DMS153 (cell line): Measurements from ENCODE around the gene PTPN18.
"Not testable (repeated sequence)": the region's sequence is repeated elsewhere in the genome, so short reads cannot be mapped to it uniquely, and the experiment has no call there.

Experiments used
- DNase-seq: peaks from one replicate; lab custom pipeline; 2025; lab: John Stamatoyannopoulos, UW

Gene PTPN18

DNA sequence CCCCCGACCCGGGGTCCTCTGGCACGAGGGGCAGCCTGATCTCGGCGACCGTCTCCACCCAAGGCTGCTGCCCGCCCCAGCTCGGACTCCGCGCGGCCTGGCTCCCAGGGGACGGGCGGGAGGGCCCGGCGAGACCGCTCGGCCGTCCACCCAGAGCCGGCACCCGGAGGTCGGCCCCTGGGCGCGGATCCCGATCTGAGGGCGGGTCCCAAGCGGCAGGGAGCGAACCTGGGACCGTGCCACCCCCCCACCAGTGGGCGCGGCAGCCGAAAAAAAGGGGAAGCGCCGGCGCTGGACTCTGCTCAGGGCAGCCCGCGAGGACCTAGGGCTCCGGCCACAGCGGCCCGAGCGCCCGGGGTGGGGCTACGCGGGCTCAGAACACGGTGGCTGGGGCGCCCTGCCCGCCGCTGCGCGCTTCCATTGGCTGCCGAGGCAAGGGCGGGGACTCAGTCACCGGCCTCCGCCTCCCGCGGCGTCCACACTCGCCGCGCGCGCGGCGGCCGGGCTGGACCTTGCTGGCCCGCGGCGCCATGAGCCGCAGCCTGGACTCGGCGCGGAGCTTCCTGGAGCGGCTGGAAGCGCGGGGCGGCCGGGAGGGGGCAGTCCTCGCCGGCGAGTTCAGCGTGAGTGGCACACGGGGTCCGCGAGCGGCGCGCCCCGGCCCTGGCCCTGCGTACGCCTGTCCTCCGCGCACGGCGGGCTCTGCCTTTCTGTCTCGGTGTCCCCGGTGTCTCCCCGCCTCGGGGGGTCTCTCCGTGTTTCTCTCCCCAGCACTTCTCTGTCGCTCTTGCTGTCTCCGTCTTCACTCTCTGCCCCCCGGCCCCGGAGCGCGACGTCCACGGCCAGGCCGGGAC lies at the start of gene PTPN18:
PTPN18 (plus strand) TSS at position 479 of the 854 bp plus-strand sequence; CDS start at position 531, 52 bp downstream.
- peak; percentile 72 for DNase-seq

DNA sequence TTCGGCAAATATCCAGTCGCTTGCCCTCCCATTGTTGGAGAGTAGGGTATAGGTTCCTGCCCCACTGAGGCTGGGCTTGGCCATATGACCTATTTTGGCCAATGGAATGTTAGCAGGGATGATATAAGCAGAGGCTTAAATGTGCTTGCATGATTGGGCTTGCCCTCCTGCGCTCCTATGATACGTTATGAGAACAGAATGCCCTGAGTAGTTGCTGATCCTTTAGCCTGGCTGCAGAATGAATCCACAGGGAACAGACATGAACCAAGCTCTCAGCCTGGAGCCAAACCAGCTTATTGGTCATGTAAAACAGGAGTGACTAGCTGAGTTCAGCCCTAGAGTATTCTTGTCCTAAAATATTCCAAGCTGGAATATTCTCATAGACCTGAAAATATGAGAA lies 48.0 kb upstream of the PTPN18 start:
- DNase-seq, result no peak

DNA sequence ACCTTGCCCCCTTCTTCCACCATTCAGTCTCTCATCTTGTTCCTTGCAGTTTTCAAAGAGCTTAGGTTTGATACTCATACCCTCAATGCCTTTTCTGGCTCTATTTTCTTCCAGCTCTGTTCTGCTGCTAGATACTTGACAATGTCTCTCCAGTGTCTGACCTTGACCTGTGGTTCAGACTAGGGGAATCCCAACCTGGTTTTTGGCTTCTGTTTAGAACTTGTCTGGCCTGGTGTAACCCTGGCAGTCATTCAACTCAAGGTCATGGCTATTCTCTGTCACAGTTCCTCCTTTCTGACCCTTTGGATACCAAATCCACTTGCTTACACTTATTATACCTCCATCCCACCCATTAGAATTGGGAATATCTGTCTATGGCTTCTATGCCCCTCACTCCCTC lies 45.0 kb upstream of the PTPN18 start:
- DNase-seq, result no peak

DNA sequence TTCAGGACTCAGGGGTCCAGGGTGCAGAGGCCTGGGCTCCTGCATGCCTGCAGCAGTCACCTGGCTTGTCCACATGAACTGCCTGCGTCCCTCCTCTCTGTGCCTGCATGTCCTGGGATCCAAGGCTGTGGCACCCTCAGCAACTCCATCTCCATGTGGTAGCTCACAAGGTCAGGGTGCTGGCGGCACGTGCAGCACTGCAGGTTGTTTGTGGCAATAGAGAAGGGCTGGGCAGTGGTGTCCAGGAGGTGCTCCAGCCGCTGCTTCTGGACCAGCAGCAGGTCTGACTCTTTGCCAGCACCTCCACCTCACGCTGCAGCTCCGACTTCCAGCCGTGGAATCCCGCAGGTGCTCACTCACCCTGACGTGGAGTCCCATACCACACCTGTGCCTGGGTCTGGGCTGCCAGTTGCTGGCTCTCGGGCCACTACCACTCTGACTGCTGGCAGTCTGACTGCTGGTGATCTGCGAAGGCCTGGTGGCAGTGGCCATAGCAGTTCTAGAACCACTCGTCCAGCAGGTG lies 42.0 kb upstream of the PTPN18 start:
- no peak for DNase-seq

GRCh38 chr2:130314377-130314776 lies 41.5 kb upstream of the PTPN18 start:
- DNase-seq, result no peak

DNA sequence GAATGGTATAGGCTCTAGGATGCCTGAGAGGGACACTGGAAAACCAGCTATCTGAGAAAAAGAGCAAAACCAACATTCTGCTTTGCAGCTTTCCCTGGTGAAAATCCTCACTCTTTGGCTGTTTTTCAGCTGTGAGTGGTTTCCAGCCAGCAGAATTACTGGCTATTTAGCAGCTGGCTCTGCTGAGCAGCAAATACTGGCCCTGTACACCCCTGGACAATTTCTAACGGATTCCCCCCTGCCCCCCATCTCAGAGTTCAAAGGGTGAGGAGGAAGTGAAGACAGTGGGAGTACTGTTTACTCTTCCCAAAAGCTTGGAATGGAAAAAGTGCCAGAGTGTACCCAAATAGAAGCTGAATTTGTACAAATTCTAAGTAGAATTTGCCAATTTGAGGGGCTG lies 39.3 kb upstream of the PTPN18 start:
- no peak for DNase-seq

- DNase-seq, result no peak
These were observed 37.0 kb upstream of the PTPN18 start for GRCh38 chr2:130318906-130319305.

DNA sequence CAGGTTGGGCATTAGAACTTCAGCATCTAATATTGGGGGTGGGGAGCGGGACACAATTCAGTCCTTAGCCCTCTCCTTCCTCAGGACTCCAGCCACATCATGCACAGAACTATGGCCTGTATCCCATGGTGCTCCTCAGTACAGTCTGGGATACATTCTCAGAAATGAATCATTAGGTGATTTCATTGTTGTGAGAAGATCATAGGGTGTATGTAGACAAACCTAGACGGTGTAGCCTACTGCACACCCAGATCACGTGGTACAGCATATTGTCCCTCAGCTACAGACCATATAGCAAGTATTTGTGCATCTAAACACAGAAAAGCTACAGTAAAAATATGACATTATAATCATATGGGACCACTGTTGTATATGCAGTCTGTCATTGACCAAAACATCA lies 36.3 kb upstream of the PTPN18 start:
- no peak for DNase-seq

- DNase-seq, result no peak
These were observed 27.9 kb upstream of the PTPN18 start for GRCh38 chr2:130327703-130328527.

GRCh38 chr2:130328710-130329109 lies 27.1 kb upstream of the PTPN18 start:
- DNase-seq, result no peak

DNA sequence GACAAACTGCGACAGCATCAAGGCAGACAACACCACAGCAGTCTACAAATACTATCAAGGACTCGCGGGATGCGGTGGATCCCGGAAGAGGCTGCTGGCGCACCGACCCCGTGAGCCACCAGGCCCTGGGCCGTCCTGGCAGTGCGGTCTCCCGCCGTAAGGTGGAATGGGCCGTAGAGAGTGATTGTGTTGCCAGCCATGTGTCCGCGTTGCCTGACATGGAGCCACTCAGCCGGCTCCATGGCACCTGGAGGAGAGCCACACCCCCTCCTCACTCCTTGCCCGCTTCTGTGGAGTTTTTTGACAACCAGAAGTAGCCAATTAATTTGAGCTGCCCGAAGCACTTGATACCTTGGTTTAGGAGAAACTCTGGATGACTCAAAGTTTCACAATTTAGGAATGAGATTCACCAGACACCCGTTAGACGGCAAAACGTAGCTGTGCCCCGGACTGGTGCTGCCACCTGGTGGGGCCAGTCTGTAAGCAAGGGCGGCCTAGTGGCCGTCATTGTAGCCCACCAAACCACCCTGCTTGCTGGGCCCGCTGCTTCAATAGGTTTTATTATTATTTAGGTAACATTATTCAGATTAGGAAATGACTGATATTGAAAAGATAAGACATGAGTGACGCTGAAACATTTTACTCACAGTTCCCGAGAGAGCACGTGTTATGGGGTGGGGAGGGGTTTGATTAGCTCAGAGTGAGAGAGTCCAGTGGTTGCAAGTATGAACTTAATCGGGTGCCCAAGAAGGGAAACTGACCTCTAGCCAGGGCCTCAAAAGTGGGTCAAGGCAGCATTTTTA lies 23.4 kb upstream of the PTPN18 start:
- peak; percentile 26 for DNase-seq

- not testable (repeated sequence) for DNase-seq
These were observed 22.6 kb upstream of the PTPN18 start for GRCh38 chr2:130333253-130333652.

- DNase-seq, result no peak
These were observed 21.8 kb upstream of the PTPN18 start for GRCh38 chr2:130334026-130334425.

GRCh38 chr2:130335226-130335625 lies 20.6 kb upstream of the PTPN18 start:
- no peak for DNase-seq

DNA sequence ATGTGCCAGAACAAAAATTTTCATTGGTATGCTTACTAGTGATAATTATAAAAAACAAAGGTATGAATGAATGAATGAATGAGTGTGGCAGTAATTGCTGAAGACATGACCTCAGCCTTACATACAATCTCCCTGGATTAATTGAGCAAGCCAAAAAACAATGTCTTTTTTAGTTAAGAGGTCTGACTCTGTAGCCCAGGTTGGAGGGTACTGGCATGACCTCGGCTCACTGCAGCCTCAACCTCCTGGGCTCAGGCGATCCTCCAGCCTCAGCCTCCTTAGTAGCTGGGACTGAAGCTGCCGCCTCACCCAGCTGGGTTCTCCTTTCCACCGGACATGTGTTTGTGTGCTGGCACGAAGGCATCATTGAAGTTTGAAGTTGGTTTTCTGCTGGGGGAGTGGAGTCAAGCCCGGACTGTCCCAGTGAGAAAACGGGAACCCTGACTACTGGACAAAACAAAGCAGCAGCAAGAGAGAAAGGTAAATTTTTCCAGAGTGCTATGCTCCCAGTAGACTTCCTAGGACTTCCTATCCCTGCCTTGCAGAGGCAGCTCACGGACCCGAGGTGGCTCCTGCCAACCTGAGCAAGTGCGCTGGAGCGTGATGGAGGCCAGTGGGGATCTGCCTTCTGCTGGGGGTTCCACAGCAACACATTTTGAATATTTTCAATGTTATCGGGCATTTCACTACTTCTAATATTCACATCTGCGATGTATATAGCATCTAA lies 19.5 kb upstream of the PTPN18 start:
- DNase-seq, result peak; percentile 15

GRCh38 chr2:130336877-130337734 lies 18.8 kb upstream of the PTPN18 start:
- DNase-seq, result peak; percentile 75

GRCh38 chr2:130337735-130338325 lies 18.0 kb upstream of the PTPN18 start:
- no peak for DNase-seq

- DNase-seq, result no peak
These were observed 17.0 kb upstream of the PTPN18 start for GRCh38 chr2:130338793-130339345.

DNA sequence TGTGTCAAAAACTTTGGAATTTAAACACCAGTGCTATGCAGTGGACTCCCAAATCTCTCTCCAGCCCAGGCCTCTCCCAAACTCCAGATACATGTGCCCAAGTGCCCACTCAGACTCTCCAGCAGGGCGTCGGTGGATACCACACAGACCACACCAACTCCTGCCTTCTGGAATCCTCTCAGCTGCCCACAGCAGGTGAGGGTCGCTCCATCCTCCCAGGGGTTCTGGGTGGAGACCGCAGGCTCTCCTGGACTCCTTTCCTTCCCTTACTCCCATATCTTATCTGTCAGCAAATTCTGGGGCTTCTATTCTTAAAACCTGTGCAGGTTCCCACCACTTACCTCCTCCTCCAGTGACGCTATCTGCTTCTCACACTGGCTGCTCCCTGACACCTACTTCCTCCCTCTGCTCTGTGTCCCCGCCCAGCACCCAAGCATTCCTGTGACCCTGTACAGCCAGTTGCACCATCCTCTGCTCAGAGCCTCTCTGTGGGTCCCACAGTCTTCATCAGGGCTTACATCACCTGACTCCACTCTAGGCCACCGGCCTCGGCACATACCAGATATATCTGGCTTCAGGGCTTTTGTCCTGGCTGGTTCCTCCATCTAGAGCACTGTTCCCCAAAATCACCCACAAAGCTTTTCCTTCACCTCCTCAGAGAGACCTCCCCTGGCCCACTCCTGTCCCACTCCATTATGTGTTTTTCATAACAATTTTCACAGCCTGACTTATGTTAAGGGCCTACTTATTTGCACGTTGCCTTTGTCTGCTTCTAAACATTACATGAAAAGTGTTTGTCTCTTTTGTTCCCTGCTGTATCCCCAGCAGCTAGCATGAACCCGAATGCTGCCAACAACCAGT lies 15.7 kb upstream of the PTPN18 start:
- DNase-seq, result no peak
